HTERT RPE-1 (cell line): Measurements from ENCODE around the gene LGALS3.

Experiments
- in situ Hi-C: fragments of 300-500 bp; cut with MboI; formaldehyde crosslinking; loops from 4 replicates; pipeline ENCODE4 v1.14.3; 2020; ENCODE audit warnings: low sequenced_read_pairs

LGALS3 gene

DNA sequence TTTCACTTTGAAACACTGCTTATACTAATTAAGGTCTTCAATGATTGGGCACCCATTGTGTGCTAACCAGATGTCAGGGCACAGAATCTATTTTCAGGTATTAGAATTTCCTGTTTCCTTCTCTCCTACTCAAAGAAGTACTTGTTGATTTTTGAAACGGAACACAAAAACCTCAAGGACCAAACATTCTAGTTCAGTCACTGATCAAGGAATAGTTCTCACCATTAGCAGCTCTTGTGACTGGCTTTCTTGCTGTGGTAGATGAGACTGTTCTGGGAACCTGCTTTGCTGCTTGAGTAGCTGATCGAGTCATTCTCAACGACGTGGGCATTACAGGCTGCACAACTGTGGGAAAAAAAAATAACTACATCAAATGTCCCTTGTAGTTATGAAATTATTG is 51.4 kb downstream of the LGALS3 start:
- in situ Hi-C loops: no loop called here

GRCh38 chr14:55188686-55189295 is 59.7 kb downstream of the LGALS3 start:
- in situ Hi-C loops: no loop called here

DNA sequence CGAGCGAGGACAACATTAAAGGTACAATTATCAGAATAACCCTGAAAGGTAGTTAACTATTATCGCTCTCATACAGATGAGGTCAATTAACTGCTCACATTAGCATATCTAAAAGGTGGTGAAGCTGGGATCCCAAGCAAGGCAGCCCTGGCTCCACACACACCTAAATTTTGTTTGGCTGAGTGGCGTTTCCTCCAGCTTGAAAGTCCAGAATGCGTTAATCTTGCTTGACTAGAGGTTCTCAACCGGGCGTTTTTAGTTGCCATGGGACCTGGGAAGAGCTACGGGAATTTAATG is 61.8 kb downstream of the LGALS3 start:
- in situ Hi-C loops: no loop called here

DNA sequence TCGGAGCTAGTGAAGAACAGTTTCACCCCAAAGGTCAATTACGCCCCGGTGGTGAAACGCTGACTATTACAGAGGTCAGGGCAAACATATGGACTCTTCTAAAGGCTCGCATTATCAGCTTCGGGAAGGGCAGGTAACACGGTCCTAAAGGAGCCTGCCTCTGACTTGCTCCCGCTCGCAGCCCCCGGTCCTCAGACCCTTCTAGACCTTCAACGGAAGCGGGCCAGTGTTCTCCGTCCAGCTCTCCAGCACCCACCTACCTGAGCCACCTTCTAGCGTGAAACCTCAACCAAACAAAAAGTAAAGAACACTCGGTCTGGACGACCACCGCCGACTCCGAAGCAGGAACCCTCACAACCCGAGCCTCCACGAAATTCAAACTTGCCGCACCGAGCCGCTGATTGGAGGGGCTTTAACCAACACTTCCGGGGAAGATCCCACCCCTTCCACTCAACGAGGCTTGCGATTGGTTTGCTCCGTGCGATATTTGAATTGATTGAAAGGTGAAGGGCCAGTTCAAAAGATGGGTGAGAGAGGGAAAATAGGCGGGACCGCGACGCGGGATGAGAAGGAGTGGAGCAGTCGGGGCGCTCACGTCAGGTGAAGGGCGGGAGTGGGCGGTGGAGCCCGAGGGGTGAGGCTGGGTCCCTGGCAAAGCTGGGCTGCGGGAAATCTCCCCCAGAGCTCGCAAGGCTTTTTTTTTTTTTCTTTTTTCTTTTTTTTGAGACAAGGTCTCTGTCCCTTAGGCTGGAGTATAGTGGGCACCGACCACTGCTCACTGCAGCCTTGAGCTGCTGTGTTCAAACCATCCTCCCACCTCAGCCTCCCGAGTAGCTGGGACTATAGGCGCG is 62.4 kb downstream of the LGALS3 start, which contains the start of gene DLGAP5:
Gene DLGAP5, minus strand, starts transcription at position 383 of the 851 bp plus-strand sequence. CDS start 2,406 bp downstream, outside the sequence.
- in situ Hi-C loops: no loop called here

DNA sequence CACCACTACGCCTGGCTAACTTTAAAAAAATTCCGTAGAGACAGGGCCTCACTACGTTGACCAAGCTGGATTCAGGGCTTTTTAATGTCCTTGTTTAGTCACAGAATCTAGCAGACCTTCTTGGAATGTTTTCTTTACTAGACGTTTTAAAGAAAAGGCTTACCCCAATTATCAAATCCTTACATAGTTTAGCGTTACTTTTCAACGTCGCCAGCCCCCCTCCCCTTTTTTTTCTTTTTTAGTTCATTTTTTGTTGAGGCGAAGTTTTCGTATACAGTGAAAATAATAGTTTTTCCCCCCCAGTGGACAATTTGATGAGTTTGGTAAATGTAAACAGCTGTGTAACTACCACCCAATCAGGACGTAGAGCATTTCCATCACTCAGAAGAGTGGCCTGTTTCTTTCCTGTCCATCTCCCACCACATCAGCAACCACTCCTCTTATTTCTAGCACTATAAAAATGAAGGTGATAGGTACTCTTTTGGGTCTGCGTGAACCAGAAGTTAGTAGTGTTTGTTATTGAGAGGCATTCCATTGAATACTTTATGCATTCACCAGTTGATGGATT is 63.1 kb downstream of the LGALS3 start:
- in situ Hi-C loops: no loop called here

DNA sequence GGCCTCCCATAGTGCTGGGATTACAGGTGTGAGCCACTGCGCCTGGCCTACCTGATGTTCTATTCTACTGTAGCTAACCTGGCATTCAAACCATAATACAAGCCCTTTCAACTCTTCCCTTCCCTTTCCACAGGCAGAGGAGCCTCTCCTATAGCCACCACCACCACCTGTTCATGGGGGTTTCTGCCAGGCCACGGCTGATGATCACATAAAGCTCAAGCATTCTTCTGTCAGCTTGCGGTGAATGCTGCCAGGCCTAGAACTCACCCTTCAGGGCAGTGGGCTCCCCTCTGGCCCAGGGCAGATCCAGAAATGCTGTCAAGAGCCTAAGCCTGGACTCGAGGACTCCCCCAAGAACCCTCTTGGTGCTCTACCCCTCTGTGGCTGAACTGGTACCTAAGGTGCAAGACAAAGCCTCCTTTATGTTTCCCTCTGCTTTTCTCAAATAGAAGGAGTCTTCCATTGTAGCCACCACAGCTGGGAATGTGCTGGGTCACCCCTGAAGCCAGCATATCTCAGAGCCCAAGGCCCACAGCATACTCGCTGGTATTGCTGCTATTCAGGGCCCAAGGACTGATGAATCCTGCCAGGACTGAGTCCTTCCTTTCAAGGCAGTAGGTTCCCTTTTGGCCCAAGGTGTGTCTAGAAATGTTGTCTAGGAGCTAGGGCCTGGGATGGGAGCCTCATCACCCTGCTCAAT is 65.8 kb downstream of the LGALS3 start:
- in situ Hi-C loops: no loop called here
